C4-2B (cell line): Measurements from ENCODE around the gene C4BPA.

Experiments
- H3K27ac ChIP-seq: fragments of 450-650 bp; 2 replicates; pipeline ENCODE4 v1.5.1; 2017
- ZFX ChIP-seq: fragments of 450-650 bp; IDR thresholded peaks from 2 replicates; pipeline ENCODE4 v1.6.1; 2017
- TF ChIP-seq, protein P1 (sequence below): fragments of 450-650 bp; conservative IDR thresholded peaks from 2 replicates; pipeline ENCODE4 v1.5.1; 2017; ENCODE audit warnings: mild to moderate bottlenecking

The C4BPA gene

DNA sequence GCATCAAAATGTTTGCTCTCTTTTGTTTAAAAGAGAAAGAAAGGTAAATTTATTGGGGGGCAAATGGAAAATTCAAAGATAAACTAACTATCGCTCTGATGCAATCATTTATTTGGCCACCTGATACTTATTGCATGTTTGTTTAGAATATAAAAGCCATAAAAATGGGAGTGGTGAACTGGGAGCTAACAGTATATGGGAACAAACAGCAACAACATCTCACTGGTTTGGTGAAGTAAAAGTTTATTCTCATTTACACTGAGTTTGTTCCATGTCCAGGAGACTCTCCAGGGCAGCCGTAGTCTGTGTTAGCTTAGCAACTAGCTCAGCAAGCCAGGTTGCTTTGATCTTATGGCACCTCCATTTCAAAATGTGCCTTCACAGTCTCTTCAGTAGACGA is 20.4 kb downstream of the C4BPA start:
- no peak overlapping the region for H3K27ac ChIP-seq
- no peak for TF ChIP-seq ZFX
- TF ChIP-seq, protein P1, sequence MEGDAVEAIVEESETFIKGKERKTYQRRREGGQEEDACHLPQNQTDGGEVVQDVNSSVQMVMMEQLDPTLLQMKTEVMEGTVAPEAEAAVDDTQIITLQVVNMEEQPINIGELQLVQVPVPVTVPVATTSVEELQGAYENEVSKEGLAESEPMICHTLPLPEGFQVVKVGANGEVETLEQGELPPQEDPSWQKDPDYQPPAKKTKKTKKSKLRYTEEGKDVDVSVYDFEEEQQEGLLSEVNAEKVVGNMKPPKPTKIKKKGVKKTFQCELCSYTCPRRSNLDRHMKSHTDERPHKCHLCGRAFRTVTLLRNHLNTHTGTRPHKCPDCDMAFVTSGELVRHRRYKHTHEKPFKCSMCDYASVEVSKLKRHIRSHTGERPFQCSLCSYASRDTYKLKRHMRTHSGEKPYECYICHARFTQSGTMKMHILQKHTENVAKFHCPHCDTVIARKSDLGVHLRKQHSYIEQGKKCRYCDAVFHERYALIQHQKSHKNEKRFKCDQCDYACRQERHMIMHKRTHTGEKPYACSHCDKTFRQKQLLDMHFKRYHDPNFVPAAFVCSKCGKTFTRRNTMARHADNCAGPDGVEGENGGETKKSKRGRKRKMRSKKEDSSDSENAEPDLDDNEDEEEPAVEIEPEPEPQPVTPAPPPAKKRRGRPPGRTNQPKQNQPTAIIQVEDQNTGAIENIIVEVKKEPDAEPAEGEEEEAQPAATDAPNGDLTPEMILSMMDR: no peak

DNA sequence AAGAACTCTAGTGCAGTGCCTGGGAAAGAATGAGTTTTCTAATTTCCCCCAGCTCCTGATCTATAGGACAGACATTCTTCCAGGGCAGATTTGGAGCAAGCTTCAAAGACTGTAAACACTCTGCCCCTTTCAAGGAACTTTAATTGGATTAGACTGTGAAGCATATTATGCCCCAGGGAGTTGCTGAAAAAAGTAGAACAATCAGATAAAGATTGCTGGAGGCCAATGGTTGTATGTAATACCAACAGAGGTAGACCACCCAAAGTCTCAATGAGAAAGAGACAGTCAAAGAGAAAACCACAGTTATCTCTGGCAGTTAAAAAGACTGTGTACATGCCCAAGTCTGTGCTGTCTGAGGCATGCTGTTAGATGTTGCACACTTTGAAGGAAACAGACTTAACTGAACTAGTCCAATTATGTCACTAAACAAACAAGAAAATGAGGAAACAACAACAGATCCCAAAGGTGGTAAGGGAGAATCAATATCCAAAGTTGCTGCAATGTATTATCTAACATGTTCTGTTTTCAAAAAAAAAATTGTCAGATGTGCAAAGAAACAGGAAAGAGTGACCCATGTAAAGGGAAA is 24.4 kb downstream of the C4BPA start:
- no peak overlapping the region for H3K27ac ChIP-seq
- TF ChIP-seq, protein P1: no peak
- TF ChIP-seq ZFX: no peak

DNA sequence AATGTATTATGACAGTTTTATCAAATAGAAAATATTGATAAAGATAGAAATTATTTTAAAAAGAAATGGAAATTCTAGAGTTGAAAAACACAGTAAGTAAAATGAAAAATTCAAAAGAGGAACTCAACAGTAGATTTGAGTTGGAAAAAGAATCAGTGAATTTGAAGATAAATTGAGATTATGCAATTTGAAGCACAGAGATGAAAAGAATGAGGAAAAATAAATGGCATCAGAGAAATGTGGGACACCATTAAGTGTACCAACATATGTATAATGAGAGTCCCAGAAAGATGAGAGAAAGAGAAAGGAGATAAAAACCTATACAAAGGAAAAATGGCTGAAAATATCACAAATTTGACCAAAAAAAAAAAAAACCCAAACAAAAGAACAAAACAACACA is 25.0 kb downstream of the C4BPA start:
- H3K27ac ChIP-seq: no peak overlapping the region
- TF ChIP-seq, protein P1: no peak
- no peak for TF ChIP-seq ZFX

DNA sequence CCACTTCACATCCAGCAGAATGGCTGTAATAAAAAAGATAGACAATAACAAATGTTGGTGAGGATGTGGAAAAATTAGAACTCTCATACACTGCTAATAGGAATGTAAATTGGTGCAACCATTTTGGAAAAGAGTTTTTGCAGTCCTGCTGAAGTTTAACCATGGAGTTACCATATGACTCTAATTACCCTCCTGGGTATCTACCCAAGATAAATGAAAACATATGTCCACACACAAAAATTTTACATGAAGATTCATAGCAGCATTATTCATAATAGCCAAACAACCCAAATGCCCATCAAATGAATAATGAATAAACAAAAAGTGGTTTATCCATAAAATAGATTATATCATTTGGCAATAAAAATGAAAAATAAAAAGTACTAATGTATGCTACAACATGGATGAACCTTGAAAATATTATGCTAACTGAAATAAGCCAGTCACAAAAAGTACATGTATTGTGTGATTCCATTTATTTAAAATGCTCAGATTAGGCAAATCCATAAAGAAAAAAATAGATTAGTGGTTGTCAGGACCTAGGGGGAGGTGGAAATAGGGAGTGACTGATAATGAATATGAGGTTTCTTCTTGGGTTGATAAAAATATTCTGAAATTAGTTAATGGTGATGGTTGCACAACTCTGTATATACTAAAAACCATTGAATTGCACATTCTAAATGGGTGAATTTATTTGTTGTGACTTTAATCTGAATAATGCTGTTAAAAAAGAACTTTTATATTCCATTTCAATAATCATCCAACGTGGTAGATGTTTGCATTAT is 26.4 kb downstream of the C4BPA start:
- no peak for TF ChIP-seq ZFX
- TF ChIP-seq, protein P1: no peak
- H3K27ac ChIP-seq: no peak overlapping the region

DNA sequence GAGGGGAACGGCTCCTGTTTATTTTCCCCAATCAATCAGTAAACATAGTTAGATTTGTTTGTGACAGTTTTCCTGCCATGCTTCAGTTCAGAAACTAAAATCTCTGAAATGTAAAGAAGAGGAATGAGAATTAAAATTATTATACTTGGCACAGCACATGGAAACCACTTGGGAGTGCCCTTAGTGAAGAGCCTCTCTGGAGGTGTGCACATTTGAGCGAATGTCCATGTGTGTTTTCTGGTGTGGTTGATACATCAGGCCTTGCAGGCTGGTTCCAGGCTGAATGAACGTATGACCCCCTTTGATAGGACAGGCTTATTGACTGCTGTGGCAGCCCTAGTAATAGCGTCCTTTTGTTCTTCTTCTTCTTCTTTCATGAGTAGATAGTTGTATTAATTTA is 27.1 kb downstream of the C4BPA start:
- no peak for TF ChIP-seq ZFX
- TF ChIP-seq, protein P1: no peak
- no peak overlapping the region for H3K27ac ChIP-seq

DNA sequence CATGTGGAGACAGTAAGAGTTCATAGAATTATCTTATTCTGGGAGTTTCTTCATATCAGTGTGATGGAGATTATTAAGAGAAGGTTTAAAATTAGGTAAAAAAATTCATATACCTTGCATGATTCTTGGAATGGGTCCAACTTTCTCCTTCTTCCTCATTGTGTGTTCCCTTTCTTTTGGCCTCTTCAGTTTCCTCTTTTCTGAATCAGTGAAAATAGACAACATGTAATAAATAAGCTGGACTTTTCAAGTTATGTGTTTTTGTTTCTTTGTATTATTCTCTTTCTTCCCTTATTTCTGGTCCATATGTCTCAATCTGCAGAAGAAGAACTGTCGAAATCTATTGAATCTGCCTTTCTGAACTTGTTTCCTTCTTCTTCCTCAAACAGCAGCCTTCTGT is 30.5 kb downstream of the C4BPA start:
- no peak overlapping the region for H3K27ac ChIP-seq
- TF ChIP-seq, protein P1: no peak
- no peak for TF ChIP-seq ZFX

DNA sequence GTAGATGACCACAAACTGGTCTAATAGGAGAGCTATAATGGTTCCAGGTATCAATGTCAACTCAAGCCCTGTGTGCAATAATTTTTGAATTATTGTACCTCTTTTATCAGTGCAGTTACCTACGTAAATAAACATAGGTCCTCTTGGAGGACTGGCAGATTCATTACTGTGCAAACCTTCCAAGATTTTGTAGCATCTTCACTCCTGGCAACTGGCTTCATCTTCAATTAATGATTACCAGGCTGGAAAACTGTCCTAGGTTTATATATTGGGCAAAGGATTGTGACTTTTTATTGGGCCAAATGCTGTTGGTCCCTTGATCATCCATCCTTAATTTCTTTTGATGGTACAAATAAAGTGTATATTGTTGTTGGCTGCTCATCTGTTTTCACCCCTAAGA is 35.6 kb downstream of the C4BPA start:
- no peak overlapping the region for H3K27ac ChIP-seq
- TF ChIP-seq, protein P1: no peak
- TF ChIP-seq ZFX: no peak
